Karpas-422 (cell line): Measurements from ENCODE around the gene POLRMT. TPM values are rescaled to one million over a fixed set of nuclear protein-coding genes. Genes with fewer than 3 reads are reported as not detected.
A peak's percentile ranks its signal among the peaks of the same experiment; 100 is the strongest.
"Not testable (repeated sequence)": the region's sequence is repeated elsewhere in the genome, so short reads cannot be mapped to it uniquely, and the experiment has no call there.

Source experiments
- DNase-seq: peaks from one replicate; pipeline ENCODE4 v3.0.0-alpha.2; 2015
- H2AFZ ChIP-seq: fragments of 200-600 bp; sonication (generic); 2 replicates; pipeline ENCODE4 v1.6.1; 2014; ENCODE audit warnings: antibody characterized with exemption, low read length, mixed read lengths
- H3K27ac ChIP-seq: fragments of 200-600 bp; sonication (generic); 2 replicates; pipeline ENCODE4 v1.5.1; 2014; ENCODE audit warnings: mild to moderate bottlenecking, low read length, moderate library complexity
- H3K27me3 ChIP-seq: fragments of 200-600 bp; sonication (generic); 2 replicates; pipeline ENCODE4 v1.6.1; 2014; ENCODE audit warnings: low read length, mixed read lengths
- H3K36me3 ChIP-seq: fragments of 200-600 bp; sonication (generic); 2 replicates; pipeline ENCODE4 v1.6.1; 2014; ENCODE audit warnings: low read length, mixed read lengths; ENCODE audit not compliant: insufficient read depth
- H3K4me1 ChIP-seq: fragments of 200-600 bp; sonication (generic); 2 replicates; pipeline ENCODE4 v1.6.1; 2014; ENCODE audit warnings: mild to moderate bottlenecking, low read length, mixed read lengths
- H3K4me2 ChIP-seq: fragments of 200-600 bp; sonication (generic); 2 replicates; pipeline ENCODE4 v1.6.1; 2014; ENCODE audit warnings: low read length, low read depth, mild to moderate bottlenecking; ENCODE audit not compliant: poor library complexity, severe bottlenecking
- H3K4me3 ChIP-seq: fragments of 200-600 bp; sonication (generic); 2 replicates; pipeline ENCODE4 v1.5.1; 2014; ENCODE audit warnings: mild to moderate bottlenecking, antibody characterized with exemption, low read length, mixed read lengths
- H3K79me2 ChIP-seq: fragments of 200-600 bp; sonication (generic); 2 replicates; pipeline ENCODE4 v1.6.1; 2014; ENCODE audit warnings: mild to moderate bottlenecking, low read length, mixed read lengths
- H3K9ac ChIP-seq: fragments of 200-600 bp; sonication (generic); 2 replicates; pipeline ENCODE4 v1.6.0; 2014; ENCODE audit warnings: low read length
- H3K9me2 ChIP-seq: fragments of 200-600 bp; sonication (generic), shearing (Covaris generic); replicated peaks from 2 replicates; pipeline ENCODE4 v1.6.0; 2014; ENCODE audit warnings: mild to moderate bottlenecking, low read length, moderate library complexity; ENCODE audit not compliant: insufficient read depth
- H3K9me3 ChIP-seq: fragments of 300-700, 200-600 bp; sonication (generic); 2 replicates; pipeline ENCODE4 v1.6.1; 2014; ENCODE audit warnings: low read length, mixed read lengths
- H4K20me1 ChIP-seq: fragments of 200-600 bp; sonication (generic); 2 replicates; pipeline ENCODE4 v1.6.1; 2014; ENCODE audit warnings: mild to moderate bottlenecking, antibody characterized with exemption, low read length, low read depth; ENCODE audit not compliant: insufficient read depth
- total RNA-seq: library from RNA; depleted of rRNA; stranded (reverse); fragments of >200 nt; shearing (Covaris generic); gene quantifications from 2 replicates; pipeline ENCODE4 v1.2.3, GENCODE V29; 2014; ENCODE audit warnings: low replicate concordance

The POLRMT gene
- total RNA-seq, 1 experiment from 2014 or later: 51.5 TPM

DNA sequence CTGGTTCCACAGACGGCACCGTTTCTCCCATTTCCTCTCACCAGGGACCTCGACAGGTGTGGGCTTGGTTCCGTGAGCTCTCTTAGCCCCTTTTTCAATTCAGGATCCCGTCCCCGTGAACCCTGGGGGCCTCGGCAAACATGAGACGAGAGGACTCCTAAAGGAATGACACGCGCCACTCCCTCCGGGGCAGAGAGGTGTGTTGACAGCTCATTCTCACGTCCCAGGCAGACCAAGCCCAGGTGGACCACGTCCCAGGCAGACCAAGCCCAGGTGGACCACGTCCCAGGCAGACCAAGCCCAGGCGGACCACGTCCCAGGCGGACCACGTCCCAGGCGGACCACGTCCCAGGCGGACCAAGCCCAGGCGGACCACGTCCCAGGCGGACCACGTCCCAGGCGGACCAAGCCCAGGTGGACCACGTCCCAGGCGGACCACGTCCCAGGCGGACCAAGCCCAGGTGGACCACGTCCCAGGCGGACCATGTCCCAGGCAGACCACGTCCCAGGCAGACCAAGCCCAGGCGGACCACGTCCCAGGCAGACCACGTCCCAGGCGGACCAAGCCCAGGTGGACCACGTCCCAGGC lies 33.7 kb upstream of the POLRMT start:
- not testable (repeated sequence) for H3K4me3 ChIP-seq, H3K4me2 ChIP-seq, H3K9ac ChIP-seq, H3K27ac ChIP-seq, H3K27me3 ChIP-seq, H3K79me2 ChIP-seq, H3K9me2 ChIP-seq, H3K9me3 ChIP-seq, H2AFZ ChIP-seq, H4K20me1 ChIP-seq, DNase-seq, H3K36me3 ChIP-seq
- H3K4me1 ChIP-seq: peaks cover 11% of the 10 kb centered on the region

DNA sequence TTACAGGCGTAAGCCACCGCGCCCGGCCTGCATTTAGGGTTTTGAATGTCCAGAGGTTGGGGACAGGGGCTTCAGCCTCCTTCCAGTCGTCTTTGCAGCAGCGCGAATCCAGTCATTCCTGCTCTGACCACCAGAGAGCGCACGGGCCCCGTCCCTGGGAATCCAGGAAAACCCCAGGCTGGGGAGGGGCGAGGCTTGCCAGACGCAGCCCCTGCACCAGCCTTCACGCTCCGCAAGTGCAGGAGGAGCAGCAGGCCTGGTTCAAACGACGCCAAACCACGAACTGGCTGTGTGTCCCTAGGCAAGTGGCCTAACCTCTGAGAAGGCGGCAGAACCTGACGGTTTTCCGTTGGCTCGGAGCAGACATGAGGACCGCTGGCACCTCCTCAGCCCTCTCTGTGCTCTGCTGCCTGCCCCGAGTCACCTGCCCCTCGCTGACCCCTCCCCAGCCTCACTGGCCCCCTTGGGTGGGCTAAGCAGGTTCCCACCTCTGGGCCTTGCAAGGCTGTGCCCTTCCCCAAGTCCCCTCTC lies 31.6 kb upstream of the POLRMT start:
- Histone ChIP-seq H3K4me1 (peaks cover 26% of the 10 kb centered on the region), H3K27ac (no peak overlapping the region), H3K9me2 (no peaks in the 10 kb centered on the region), H3K79me2 (peaks cover 30% of the 10 kb centered on the region), H3K36me3 (peaks cover 6% of the 10 kb centered on the region; the same call in 1 of the 2 replicates), H3K4me2 (no peak overlapping the region), H4K20me1 (peaks cover 25% of the 10 kb centered on the region), H3K27me3 (no peaks in the 10 kb centered on the region), H3K9me3 (no peaks in the 10 kb centered on the region), H3K4me3 (no peak overlapping the region), H2AFZ (no peak overlapping the region), H3K9ac (no peak overlapping the region)
- peak; percentile 88 for DNase-seq

DNA sequence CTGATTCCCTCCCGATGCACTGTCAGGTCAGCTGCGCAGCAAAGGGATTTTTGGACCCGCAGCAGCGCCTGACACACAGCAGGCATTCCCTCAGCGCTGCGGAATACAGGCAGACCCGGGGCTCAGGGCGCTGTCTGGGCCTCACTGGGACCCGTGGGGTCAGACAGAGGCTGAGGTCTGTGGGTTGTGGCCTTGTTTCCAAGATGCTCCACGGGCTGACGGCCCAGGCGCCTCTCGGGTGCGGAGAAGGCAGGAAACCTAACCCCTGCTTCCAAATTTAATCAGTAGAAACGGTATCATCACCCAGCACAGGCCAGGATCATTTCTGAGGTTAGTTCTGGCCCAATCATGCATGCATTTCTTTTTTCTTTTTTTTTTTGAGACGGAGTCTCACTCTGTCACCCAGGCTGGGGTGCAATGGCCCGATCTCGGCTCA lies 30.4 kb upstream of the POLRMT start:
- Histone ChIP-seq H3K27ac (no peak overlapping the region), H3K4me3 (peak overlapping the region; percentile 77), H4K20me1 (peaks cover 38% of the 10 kb centered on the region), H3K4me2 (peak overlapping the region; percentile 93), H2AFZ (peak overlapping the region; percentile 79; the same call in 1 of the 2 replicates), H3K4me1 (peaks cover 26% of the 10 kb centered on the region), H3K27me3 (no peaks in the 10 kb centered on the region), H3K9ac (peak overlapping the region; percentile 83), H3K9me2 (no peaks in the 10 kb centered on the region), H3K36me3 (peaks cover 7% of the 10 kb centered on the region; the same call in 1 of the 2 replicates), H3K79me2 (peaks cover 42% of the 10 kb centered on the region), H3K9me3 (no peaks in the 10 kb centered on the region)
- no peak for DNase-seq

DNA sequence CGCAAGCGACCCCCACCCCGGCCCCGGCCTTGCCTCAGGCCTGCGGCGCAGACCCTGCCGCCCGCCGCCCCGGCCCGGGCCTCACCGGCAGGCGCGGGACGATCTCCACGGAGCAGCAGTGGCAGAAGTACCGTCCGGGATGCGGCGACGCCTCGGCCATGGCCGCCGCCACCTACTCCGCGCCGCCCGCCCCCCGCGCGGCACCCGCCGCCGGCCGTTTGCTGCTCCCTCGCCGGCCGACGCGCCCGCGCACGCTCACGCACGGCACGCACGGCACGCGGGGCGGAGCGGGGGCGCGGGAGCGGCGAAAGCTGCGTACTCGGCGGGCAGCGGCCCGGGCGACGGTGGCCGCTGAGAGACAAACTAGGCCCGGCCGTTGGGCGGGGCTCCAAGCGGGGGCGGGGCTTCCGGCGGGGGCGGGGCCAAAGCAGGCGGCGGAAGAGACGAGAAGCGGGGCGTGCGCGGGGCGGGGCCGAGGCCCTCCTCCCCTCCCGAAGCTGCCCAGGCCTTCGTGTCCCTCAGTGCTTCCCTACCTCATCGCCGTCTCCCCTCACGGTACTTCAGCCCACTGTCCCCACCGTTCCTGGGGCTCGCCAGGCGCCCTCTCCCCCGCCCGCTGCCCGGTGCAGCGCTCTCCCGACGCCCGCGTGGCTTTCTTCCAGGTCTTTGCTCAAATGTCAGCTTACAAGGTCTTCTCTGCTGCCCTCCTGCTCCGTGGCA lies 29.8 kb upstream of the POLRMT start, which contains the start of gene RNF126:
Gene RNF126, minus strand, starts transcription at position 253 of the 720 bp plus-strand sequence. Its CDS starts 93 bp downstream, at position 160.
- Histone ChIP-seq H3K27ac (peak within 1 kb of the TSS; percentile 74), H3K79me2 (peaks cover 48% of the 10 kb centered on the region), H2AFZ (peak within 1 kb of the TSS; percentile 79; the same call in 1 of the 2 replicates), H3K4me1 (peaks cover 26% of the 10 kb centered on the region), H3K36me3 (peaks cover 7% of the 10 kb centered on the region; the same call in 1 of the 2 replicates), H3K4me3 (peak within 1 kb of the TSS; percentile 82), H3K9ac (peak within 1 kb of the TSS; percentile 100), H3K4me2 (peak within 1 kb of the TSS; percentile 93), H3K9me2 (no peaks in the 10 kb centered on the region), H4K20me1 (peaks cover 43% of the 10 kb centered on the region), H3K27me3 (no peaks in the 10 kb centered on the region), H3K9me3 (no peaks in the 10 kb centered on the region)
- peak; percentile 97 for DNase-seq

DNA sequence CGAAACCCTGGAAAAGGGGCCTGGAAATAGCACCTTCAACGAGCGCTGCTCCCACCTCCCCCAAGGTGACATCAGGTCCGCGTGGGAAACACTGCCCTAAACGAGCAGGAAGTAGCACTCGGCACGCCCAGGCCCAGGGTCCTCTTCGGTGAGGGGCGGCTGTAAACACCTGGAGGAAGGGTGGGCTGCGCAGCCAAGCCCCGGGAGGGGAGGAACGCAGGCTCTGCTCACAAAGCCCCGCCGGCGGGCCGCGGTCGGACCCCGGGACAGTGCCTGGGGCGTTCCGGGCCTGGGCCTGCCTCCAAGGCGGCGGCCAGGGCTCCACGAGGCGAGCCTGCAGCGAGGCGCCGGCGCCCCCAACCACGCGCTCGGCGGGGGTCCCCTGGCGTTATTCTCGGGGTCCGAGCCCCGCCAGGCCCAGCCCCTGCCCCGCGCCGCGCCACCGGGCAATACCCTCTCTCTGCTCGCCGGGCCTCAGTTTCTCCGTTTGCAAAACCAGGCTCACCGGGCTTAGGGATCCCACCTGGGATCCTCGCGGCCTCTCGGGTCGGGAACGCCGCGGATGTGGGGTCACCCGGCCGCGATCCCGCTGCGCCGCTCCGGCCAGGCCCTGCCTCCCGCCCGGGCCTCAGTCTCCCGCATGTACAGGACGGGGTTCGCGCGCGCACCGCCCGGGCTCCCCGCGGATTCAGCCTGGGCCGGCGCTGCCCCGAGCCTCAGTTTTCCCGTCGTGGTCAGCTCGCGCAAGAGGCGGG lies 29.0 kb upstream of the POLRMT start:
- peaks cover 26% of the 10 kb centered on the region for H3K4me1 ChIP-seq
- H3K27me3 ChIP-seq: no peaks in the 10 kb centered on the region
- H2AFZ ChIP-seq: no peak overlapping the region

DNA sequence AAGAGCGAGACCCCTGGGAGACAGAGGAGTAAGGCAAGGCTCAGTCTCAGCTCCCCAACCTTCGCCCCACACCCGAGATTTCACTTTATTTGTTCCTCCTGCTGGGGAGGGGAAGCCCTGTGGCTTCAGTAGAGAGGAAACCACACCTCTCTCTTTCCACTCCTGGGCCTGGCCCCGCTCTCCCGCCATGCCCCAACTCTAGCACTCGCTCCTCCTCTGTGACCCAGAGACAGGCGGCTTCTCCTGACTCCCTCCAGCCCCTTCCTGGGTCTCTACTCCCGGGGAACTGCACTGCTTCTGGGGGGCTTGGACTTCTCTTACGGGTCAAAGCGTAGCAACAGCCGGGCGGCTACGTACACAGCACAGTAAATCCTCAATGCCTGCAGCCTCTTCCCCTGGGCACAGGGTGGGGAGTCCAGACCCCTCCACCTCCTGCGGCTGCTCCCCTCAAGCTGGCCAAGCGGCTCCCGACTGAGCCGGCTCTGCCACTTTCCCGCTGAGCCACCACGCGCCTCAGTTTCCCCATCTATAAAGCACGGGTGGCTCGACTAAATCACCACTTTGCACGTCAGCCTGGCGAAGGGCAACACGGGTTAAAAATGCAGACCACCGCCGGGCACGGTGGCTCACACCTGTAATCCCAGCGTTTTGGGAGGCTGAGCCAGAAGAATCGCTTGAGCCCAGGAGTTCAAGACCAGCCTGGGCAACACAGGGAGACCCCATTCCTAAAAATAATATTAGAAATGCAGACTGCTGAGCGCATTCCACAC lies 28.3 kb upstream of the POLRMT start:
- H3K27ac ChIP-seq: peak overlapping the region; percentile 74; the same call in 1 of the 2 replicates
- H4K20me1 ChIP-seq: peaks cover 57% of the 10 kb centered on the region
- H3K4me1 ChIP-seq: peaks cover 26% of the 10 kb centered on the region
- H2AFZ ChIP-seq: no peak overlapping the region
- no peaks in the 10 kb centered on the region for H3K9me2 ChIP-seq
- H3K9me3 ChIP-seq: no peaks in the 10 kb centered on the region
- peaks cover 7% of the 10 kb centered on the region; the same call in 1 of the 2 replicates for H3K36me3 ChIP-seq
- H3K4me2 ChIP-seq: peak overlapping the region; percentile 88
- peak; percentile 66 for DNase-seq
- peak overlapping the region; percentile 82 for H3K4me3 ChIP-seq
- no peaks in the 10 kb centered on the region for H3K27me3 ChIP-seq
- peak overlapping the region; percentile 100 for H3K9ac ChIP-seq
- peaks cover 63% of the 10 kb centered on the region for H3K79me2 ChIP-seq

More for the DNA sequence above, 29.0 kb upstream of the POLRMT start:
- H3K9me2 ChIP-seq: no peaks in the 10 kb centered on the region
- H3K4me2 ChIP-seq: peak overlapping the region; percentile 88
- peak overlapping the region; percentile 100 for H3K9ac ChIP-seq
- H3K4me3 ChIP-seq: peak overlapping the region; percentile 82
- peak overlapping the region; percentile 74 for H3K27ac ChIP-seq
- peaks cover 56% of the 10 kb centered on the region for H3K79me2 ChIP-seq
- peaks cover 7% of the 10 kb centered on the region; the same call in 1 of the 2 replicates for H3K36me3 ChIP-seq
- DNase-seq: peak; percentile 89
- H4K20me1 ChIP-seq: peaks cover 49% of the 10 kb centered on the region
- H3K9me3 ChIP-seq: no peaks in the 10 kb centered on the region

DNA sequence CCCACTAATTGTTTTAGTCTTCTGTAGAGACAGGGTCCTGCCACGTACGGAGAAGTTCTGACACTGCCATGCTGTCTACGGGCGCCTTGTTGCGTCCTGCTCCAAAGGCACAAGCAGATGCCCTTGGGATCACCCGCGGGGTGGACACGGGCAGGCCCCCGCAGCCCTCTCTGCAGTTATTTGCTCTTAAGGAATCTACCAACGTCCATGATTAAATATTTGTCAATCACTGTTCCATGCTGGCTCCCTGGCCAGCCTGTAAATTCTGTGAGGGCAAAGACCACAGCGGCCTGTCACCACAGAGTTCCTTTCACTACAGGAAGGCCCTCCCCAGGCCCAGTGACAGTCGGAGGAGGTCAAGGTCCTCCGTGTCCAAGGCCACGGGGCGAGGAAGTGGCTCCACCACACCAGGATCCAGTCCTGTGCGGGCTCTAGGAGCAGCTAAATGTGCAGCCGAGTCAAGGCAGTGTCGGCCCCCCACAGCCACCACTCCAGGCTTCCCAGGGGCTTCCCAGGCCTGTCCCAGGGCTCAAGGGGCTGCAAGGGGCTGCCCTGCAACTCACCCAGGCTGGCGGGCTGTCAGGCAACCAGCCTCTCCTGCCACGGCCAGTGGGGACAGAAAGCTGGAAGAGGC lies 27.6 kb upstream of the POLRMT start:
- H3K27ac ChIP-seq: no peak overlapping the region
- H3K36me3 ChIP-seq: peaks cover 8% of the 10 kb centered on the region; the same call in 1 of the 2 replicates
- no peak for DNase-seq
- H3K27me3 ChIP-seq: no peaks in the 10 kb centered on the region
- peak overlapping the region; percentile 100 for H3K9ac ChIP-seq
- no peaks in the 10 kb centered on the region for H3K9me3 ChIP-seq
- peaks cover 70% of the 10 kb centered on the region for H3K79me2 ChIP-seq
- peaks cover 26% of the 10 kb centered on the region for H3K4me1 ChIP-seq
- H3K9me2 ChIP-seq: no peaks in the 10 kb centered on the region
- peak overlapping the region; percentile 88 for H3K4me2 ChIP-seq
- peak overlapping the region; percentile 82 for H3K4me3 ChIP-seq
- H2AFZ ChIP-seq: no peak overlapping the region
- H4K20me1 ChIP-seq: peaks cover 63% of the 10 kb centered on the region
